ENCODE measurements around the gene MADD. TPM values are rescaled to one million over a fixed set of nuclear protein-coding genes. Genes with fewer than 3 reads are reported as not detected.

The MADD gene
- polyA plus RNA-seq, 3 donors = 12.1 to 20.8 (median 13.8) TPM

Other genes starting within 250 kb of the MADD start
- gene ARFGAP2, start 93.3 kb upstream of the MADD start, polyA plus RNA-seq = 10 to 100 TPM; 50.7 to 79.0 (median 65.3) TPM
- 10 to 100 TPM; 11.6 to 21.9 (median 15.0) TPM for gene PACSIN3, start 83.7 kb upstream of the MADD start, polyA plus RNA-seq
- 10 to 100 TPM; 15.3 to 24.7 (median 24.5) TPM for gene DDB2, start 55.2 kb upstream of the MADD start, polyA plus RNA-seq
- 10 to 100 TPM; 30.4 to 40.0 (median 35.9) TPM for gene ACP2, start 21.3 kb upstream of the MADD start, polyA plus RNA-seq
- gene NR1H3, start 12.1 kb upstream of the MADD start, polyA plus RNA-seq = 100 to 1,000 TPM in 2 of 3 donors, 10 to 100 TPM in 1; 29.5 to 230 (median 119) TPM
- gene MYBPC3, start 82.6 kb downstream of the MADD start, polyA plus RNA-seq = 1 to 10 TPM in 1 of 3 donors, under 1 TPM in 2; 0.07 to 3.1 (median 0.68) TPM
- gene SPI1, start 108.4 kb downstream of the MADD start, polyA plus RNA-seq = 10 to 100 TPM in 2 of 3 donors, 1 to 10 TPM in 1; 4.9 to 69.3 (median 49.3) TPM
- gene SLC39A13, start 138.5 kb downstream of the MADD start, polyA plus RNA-seq = 10 to 100 TPM; 36.4 to 42.0 (median 39.9) TPM
- 100 to 1,000 TPM in 2 of 3 donors, 10 to 100 TPM in 1; 76.2 to 157 (median 134) TPM for gene PSMC3, start 156.3 kb downstream of the MADD start, polyA plus RNA-seq
- under 1 TPM in 2 of 3 donors, not detected in 1; 0.21 to 0.59 TPM for gene RAPSN, start 179.0 kb downstream of the MADD start, polyA plus RNA-seq

All from adipose tissue (tissue), 3 donors.